Activated naive CD4-positive, alpha-beta T cell treated with anti-CD3 and anti-CD28 coated beads, Interleukin-2, amount 10 ng/mL, durations not matched to agents 7 days and 5 days (primary cell): ENCODE measurements around the gene POFUT1.

Experiments used
- CTCF ChIA-PET: fragments of 350-600 bp; sonication (Branson Sonifier 250); formaldehyde crosslinking; loops from one replicate; lab custom pipeline; 2021; ENCODE audit warnings: antibody characterized with exemption; lab: Charles Lee
- DNase-seq: peaks from one replicate; pipeline ENCODE4 v3.0.0-alpha.2; 2020
- H3K27ac Mint-ChIP-seq: one replicate; pipeline ENCODE4 v1.8.0; 2021; ENCODE audit warnings: mild to moderate bottlenecking, moderate library complexity, mixed read lengths
- H3K27me3 Mint-ChIP-seq: one replicate; pipeline ENCODE4 v1.8.0; 2021; ENCODE audit warnings: mild to moderate bottlenecking, mixed read lengths
- H3K36me3 Mint-ChIP-seq: one replicate; pipeline ENCODE4 v1.8.0; 2021; ENCODE audit warnings: mixed read lengths
- H3K4me1 Mint-ChIP-seq: one replicate; pipeline ENCODE4 v1.8.0; 2021; ENCODE audit warnings: mixed read lengths
- H3K4me3 Mint-ChIP-seq: one replicate; pipeline ENCODE4 v1.8.0; 2021; ENCODE audit warnings: mild to moderate bottlenecking, moderate library complexity, mixed read lengths
- H3K9me3 Mint-ChIP-seq: one replicate; pipeline ENCODE4 v1.8.0; 2021; ENCODE audit warnings: mixed read lengths

POFUT1 gene

GRCh38 chr20:32208499-32209154, 947 bp downstream of the POFUT1 start:
- Mint-ChIP-seq H3K27me3 (no peaks in the 10 kb centered on the region), H3K27ac (peak overlapping the region; percentile 81), H3K4me3 (peak overlapping the region; percentile 84), H3K4me1 (peaks cover 70% of the 10 kb centered on the region), H3K9me3 (no peaks in the 10 kb centered on the region), H3K36me3 (peaks cover 39% of the 10 kb centered on the region)
- CTCF ChIA-PET, result no interaction called here
- DNase-seq, result no peak

GRCh38 chr20:32209850-32210605, 2.3 kb downstream of the POFUT1 start:
- Mint-ChIP-seq H3K4me3 (peak overlapping the region; percentile 12), H3K9me3 (no peaks in the 10 kb centered on the region), H3K27me3 (no peaks in the 10 kb centered on the region), H3K27ac (peak overlapping the region; percentile 53), H3K4me1 (peaks cover 58% of the 10 kb centered on the region), H3K36me3 (peaks cover 37% of the 10 kb centered on the region)
- no peak for DNase-seq
- CTCF ChIA-PET, result no interaction called here

GRCh38 chr20:32213870-32214269, 6.2 kb downstream of the POFUT1 start:
- peaks cover 46% of the 10 kb centered on the region for H3K36me3 Mint-ChIP-seq
- no peak overlapping the region for H3K27ac Mint-ChIP-seq
- H3K27me3 Mint-ChIP-seq, result no peaks in the 10 kb centered on the region
- no peak overlapping the region for H3K4me3 Mint-ChIP-seq
- peaks cover 31% of the 10 kb centered on the region for H3K4me1 Mint-ChIP-seq
- no peaks in the 10 kb centered on the region for H3K9me3 Mint-ChIP-seq
- DNase-seq, result no peak
- CTCF ChIA-PET, result no interaction called here

- peaks cover 46% of the 10 kb centered on the region for H3K36me3 Mint-ChIP-seq
- H3K9me3 Mint-ChIP-seq, result no peaks in the 10 kb centered on the region
- no peak for DNase-seq
- no peak overlapping the region for H3K4me3 Mint-ChIP-seq
- CTCF ChIA-PET, result interaction anchor here (1.2 kb wide), 1 partner anchor 59 kb away, joined by 3 read pairs; no protein-coding TSS in a partner anchor
- no peaks in the 10 kb centered on the region for H3K27me3 Mint-ChIP-seq
- H3K27ac Mint-ChIP-seq, result no peak overlapping the region
- H3K4me1 Mint-ChIP-seq, result peaks cover 18% of the 10 kb centered on the region
Measured at GRCh38 chr20:32215147-32215546, 7.5 kb downstream of the POFUT1 start.

GRCh38 chr20:32215729-32216128, 8.0 kb downstream of the POFUT1 start:
- peaks cover 48% of the 10 kb centered on the region for H3K36me3 Mint-ChIP-seq
- no peaks in the 10 kb centered on the region for H3K27me3 Mint-ChIP-seq
- peaks cover 12% of the 10 kb centered on the region for H3K4me1 Mint-ChIP-seq
- CTCF ChIA-PET, result no interaction called here
- H3K4me3 Mint-ChIP-seq, result no peak overlapping the region
- no peaks in the 10 kb centered on the region for H3K9me3 Mint-ChIP-seq
- H3K27ac Mint-ChIP-seq, result no peak overlapping the region
- DNase-seq, result no peak

GRCh38 chr20:32216179-32217142, 8.8 kb downstream of the POFUT1 start:
- peaks cover 7% of the 10 kb centered on the region for H3K4me1 Mint-ChIP-seq
- H3K27ac Mint-ChIP-seq, result no peak overlapping the region
- H3K27me3 Mint-ChIP-seq, result no peaks in the 10 kb centered on the region
- peaks cover 53% of the 10 kb centered on the region for H3K36me3 Mint-ChIP-seq
- no peak overlapping the region for H3K4me3 Mint-ChIP-seq
- CTCF ChIA-PET, result no interaction called here
- no peak for DNase-seq
- H3K9me3 Mint-ChIP-seq, result no peaks in the 10 kb centered on the region

- peaks cover 50% of the 10 kb centered on the region for H3K36me3 Mint-ChIP-seq
- peaks cover 3% of the 10 kb centered on the region for H3K4me1 Mint-ChIP-seq
- no peak for DNase-seq
- no peak overlapping the region for H3K4me3 Mint-ChIP-seq
- no peaks in the 10 kb centered on the region for H3K27me3 Mint-ChIP-seq
- CTCF ChIA-PET, result no interaction called here
- no peaks in the 10 kb centered on the region for H3K9me3 Mint-ChIP-seq
- no peak overlapping the region for H3K27ac Mint-ChIP-seq
Measured at GRCh38 chr20:32218156-32218900, 10.6 kb downstream of the POFUT1 start.

- H3K36me3 Mint-ChIP-seq, result peaks cover 45% of the 10 kb centered on the region
- H3K4me3 Mint-ChIP-seq, result no peak overlapping the region
- no peak overlapping the region for H3K27ac Mint-ChIP-seq
- no peaks in the 10 kb centered on the region for H3K4me1 Mint-ChIP-seq
- H3K9me3 Mint-ChIP-seq, result no peaks in the 10 kb centered on the region
- CTCF ChIA-PET, result interaction anchor here (0.7 kb wide), 1 partner anchor 13 kb away, joined by 3 read pairs; no protein-coding TSS in a partner anchor
- no peaks in the 10 kb centered on the region for H3K27me3 Mint-ChIP-seq
- DNase-seq, result no peak
Measured at GRCh38 chr20:32224463-32224862, 16.8 kb downstream of the POFUT1 start.

GRCh38 chr20:32226391-32226790, 18.7 kb downstream of the POFUT1 start:
- Mint-ChIP-seq H3K4me3 (no peak overlapping the region), H3K9me3 (no peaks in the 10 kb centered on the region), H3K27ac (no peak overlapping the region), H3K4me1 (peaks cover 2% of the 10 kb centered on the region), H3K36me3 (peaks cover 40% of the 10 kb centered on the region), H3K27me3 (no peaks in the 10 kb centered on the region)
- CTCF ChIA-PET, result no interaction called here
- no peak for DNase-seq

- H3K27me3 Mint-ChIP-seq, result no peaks in the 10 kb centered on the region
- H3K4me3 Mint-ChIP-seq, result no peak overlapping the region
- DNase-seq, result no peak
- no peaks in the 10 kb centered on the region for H3K9me3 Mint-ChIP-seq
- H3K27ac Mint-ChIP-seq, result no peak overlapping the region
- H3K4me1 Mint-ChIP-seq, result peaks cover 12% of the 10 kb centered on the region
- H3K36me3 Mint-ChIP-seq, result peaks cover 45% of the 10 kb centered on the region
- CTCF ChIA-PET, result no interaction called here
Measured at GRCh38 chr20:32227306-32227705, 19.6 kb downstream of the POFUT1 start.

- no peak overlapping the region for H3K27ac Mint-ChIP-seq
- no peaks in the 10 kb centered on the region for H3K27me3 Mint-ChIP-seq
- no peak overlapping the region for H3K4me3 Mint-ChIP-seq
- CTCF ChIA-PET, result no interaction called here
- DNase-seq, result no peak
- peaks cover 48% of the 10 kb centered on the region for H3K36me3 Mint-ChIP-seq
- peaks cover 19% of the 10 kb centered on the region for H3K4me1 Mint-ChIP-seq
- no peaks in the 10 kb centered on the region for H3K9me3 Mint-ChIP-seq
Measured at GRCh38 chr20:32227744-32228688, 20.3 kb downstream of the POFUT1 start.

- H3K27me3 Mint-ChIP-seq, result no peaks in the 10 kb centered on the region
- no peak overlapping the region for H3K4me3 Mint-ChIP-seq
- CTCF ChIA-PET, result no interaction called here
- no peak for DNase-seq
- H3K36me3 Mint-ChIP-seq, result peaks cover 50% of the 10 kb centered on the region
- H3K9me3 Mint-ChIP-seq, result no peaks in the 10 kb centered on the region
- peaks cover 24% of the 10 kb centered on the region for H3K4me1 Mint-ChIP-seq
- H3K27ac Mint-ChIP-seq, result no peak overlapping the region
Measured at GRCh38 chr20:32229251-32229747, 21.6 kb downstream of the POFUT1 start.
